Lower leg skin (tissue), 3 donors: Measurements from ENCODE around the gene OGFR.

ENCODE experiments used
- CTCF ChIP-seq, 3 donors: fragments of 450-650 bp; IDR thresholded peaks; one replicate each; pipeline ENCODE4 v1.5.1; 2016; ENCODE audit warnings: antibody characterized with exemption in 3 of 3, mild to moderate bottlenecking in 3 of 3, moderate library complexity in 2 of 3
- POLR2A ChIP-seq, 2 donors: fragments of 450-650 bp; IDR thresholded peaks; one replicate each; pipeline ENCODE4 v1.6.1; 2016 to 2017; ENCODE audit warnings: antibody characterized with exemption in 2 of 2, mild to moderate bottlenecking in 1 of 2, moderate library complexity in 1 of 2

DNA sequence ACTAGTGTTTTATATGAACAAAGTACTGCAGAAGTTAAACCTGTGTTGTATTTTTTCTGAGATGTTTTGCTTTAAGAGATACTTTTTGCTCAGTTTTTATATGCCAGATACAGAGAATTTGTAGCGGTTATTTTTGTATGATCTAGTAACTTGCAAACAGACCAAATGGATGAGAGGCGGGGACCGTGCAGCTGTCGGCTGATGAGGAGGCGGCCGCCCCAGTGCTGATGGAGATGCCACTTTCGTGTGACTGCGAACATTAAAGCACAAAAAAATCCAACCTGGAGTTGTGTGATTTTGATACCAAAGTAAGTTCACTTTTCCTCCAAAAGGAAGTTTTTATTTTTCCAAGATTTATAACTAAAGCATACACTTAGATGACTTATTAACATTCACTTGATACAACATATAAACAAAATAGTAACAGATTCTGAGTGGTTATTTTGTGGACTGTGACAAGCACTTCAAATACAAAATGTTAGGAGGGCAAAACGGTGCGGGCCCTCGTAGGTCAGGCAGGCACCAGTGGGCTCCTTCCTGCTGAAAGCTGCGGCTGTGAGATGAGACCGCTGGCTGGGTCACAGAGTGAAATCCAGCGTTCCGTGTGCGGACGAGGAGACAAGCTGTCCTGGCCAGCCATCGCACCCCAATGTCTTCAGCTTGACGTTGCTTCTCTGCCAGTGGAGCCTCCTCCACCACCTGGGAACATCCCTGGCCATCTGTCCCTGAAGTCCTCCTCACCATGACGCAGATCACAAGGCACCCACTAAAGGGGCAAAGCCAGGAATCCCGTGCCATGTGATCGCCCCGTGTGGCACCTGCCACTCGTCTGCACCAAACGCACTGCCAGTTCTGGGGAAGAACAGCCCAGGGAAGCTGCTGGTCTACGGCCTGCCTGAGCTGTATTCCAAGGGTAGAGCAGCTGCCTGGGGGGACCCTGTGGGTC lies 4.0 kb upstream of the OGFR start:
- TF ChIP-seq CTCF (IDR thresholded peaks at IDR 0.05) (no peak), POLR2A (IDR thresholded peaks at IDR 0.05) (no peak)
